NCI-H748 (cell line): Measurements from ENCODE around the gene LDLRAD3.

ENCODE experiments used
- DNase-seq: peaks from one replicate; lab custom pipeline; 2025; ENCODE audit not compliant: unreplicated experiment; lab: John Stamatoyannopoulos, UW

LDLRAD3 gene

GRCh38 chr11:36013950-36014897 lies 70.4 kb downstream of the LDLRAD3 start:
- DNase-seq: no peak

GRCh38 chr11:36014898-36015665 lies 71.2 kb downstream of the LDLRAD3 start:
- no peak for DNase-seq

- DNase-seq: no peak
These were observed 71.9 kb downstream of the LDLRAD3 start for GRCh38 chr11:36015799-36016198.

DNA sequence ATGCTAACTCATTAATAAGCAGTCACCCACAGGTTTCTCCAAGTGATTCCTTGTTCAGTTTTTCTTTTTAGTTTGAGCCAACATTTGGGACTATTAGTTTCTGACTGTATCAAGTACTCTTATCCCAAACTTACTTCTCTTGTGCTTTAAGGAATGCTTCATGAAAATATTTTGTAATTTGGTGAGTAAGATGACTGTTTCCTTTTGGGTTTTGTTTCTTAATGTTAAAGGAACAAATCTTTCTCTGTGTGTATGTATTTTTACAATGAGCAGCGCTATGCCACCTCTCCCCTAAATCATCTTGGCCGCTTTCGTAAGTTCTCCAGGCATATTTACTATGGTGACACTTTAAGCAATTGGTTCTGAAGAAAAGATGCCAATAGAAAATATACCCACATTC lies 72.4 kb downstream of the LDLRAD3 start:
- no peak for DNase-seq

DNA sequence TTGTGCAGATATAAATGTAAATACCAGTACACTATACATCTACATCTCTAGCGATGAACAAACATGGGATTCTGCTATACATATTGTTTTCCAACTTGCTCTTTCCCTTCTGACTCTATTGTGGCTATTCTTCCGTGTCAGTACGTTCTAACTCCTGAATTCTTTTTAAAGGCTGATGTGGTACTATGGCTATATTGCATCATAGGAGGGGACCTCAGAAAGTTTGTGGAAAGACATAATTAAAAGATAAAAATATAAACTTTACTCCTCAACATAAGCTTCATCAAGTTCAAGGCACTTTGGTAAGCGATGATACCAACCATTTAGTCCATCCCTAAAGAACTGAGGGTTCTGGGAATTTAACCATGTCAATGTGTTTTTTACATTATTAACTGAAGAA lies 72.8 kb downstream of the LDLRAD3 start:
- no peak for DNase-seq

DNA sequence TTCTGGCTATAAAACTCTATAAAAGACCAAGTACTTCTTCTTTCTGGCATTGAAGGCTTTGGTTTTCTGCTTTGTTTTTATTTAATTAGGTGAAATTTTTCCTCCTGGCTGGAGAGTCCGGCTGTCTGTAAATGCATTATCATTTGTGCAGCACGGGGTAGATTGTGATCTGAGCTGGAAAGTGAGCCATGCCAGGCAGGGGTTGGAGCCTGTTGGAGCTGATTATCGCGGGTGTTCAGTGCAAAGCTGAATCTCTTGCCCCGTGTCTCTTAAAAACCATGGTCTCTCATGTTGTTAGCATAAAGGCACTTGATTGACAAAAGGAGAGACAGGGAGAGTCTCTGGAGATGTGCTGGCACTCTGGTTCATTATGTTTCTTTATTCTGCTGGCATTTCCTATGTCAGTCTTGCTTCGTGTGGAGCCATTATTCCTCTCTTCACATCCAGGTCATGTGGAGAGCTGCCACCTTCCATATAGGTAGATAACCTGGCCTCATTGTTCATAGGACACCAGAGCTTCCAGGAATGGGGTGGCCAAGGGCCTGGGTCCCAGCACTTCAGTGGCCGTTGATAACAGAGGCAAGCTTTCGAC lies 75.2 kb downstream of the LDLRAD3 start:
- peak; percentile 48 for DNase-seq

DNA sequence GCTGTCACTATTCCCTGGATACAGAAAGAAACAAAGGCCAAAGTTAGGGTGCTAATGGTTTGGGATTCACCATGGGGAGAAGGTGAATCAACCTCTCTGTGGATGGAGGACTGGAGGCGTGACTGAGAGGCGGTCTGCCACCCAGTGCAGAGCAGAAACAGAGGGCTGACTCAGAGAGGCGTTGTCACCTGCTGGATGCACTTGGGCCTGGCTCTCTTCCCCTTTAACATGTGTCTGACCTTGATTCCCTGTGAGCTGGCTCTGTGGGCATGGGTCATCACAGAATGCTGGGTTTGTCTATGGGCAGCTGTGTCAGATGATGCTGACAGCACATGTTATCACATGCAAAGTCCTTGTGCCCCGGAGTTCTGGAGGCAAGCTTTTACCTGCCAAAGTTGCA lies 75.9 kb downstream of the LDLRAD3 start:
- DNase-seq: no peak

DNA sequence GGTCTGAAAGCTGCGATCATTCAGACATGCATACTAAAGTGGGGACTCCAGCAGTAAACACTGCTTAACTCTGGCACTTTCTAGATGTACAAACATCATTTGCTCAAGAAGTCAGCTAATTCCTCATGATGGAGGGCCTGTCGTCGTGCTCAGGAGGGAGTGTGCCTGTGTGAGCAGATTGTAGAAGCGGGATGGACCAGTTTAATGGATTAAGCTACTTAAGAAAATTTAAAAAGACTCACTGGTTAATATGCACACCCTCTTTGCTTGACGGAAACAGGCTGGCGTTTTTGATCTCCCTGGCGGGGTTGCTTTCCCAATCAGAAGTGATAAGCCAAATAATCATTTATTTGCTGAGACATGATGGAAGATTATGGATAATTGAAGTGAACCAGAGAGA lies 79.0 kb downstream of the LDLRAD3 start:
- DNase-seq: no peak

DNA sequence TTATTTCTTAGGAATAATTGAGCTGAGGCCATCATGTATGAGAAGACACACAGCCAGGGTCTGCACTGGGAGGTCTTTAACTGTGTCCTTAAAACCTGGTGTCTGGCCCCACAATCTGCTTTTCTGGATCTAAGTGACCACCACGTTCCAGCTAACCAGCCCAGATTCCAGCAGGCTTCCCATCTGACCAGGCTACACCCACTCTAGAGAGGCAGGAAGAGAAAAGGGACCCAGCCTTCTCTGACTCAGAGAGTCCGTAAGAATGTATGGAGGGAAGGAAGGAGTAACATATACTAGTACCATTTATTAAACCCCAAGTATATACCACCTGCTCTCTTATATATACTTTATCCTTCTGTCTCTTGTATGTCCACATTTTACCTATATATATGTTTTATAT lies 80.1 kb downstream of the LDLRAD3 start:
- no peak for DNase-seq

DNA sequence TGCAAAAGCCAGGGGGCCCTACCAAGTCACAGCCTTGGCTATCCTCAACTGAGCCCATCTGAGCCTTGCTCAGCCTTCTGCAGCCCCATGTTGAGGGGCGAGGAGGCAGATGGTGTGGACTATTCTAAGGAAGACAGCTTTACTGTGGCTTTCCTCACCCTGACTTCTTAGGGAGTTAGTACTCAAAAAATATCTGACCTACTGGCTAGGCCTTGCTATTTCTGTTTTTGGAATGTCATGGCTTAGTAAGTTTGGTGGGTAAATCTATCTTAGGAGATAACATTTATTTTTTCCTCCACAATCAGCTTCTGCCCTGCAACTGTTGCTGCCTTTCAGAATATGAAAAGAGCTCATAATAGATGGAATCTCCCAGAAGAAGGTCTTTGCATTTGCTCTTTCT lies 80.9 kb downstream of the LDLRAD3 start:
- no peak for DNase-seq

- no peak for DNase-seq
These were observed 82.6 kb downstream of the LDLRAD3 start for GRCh38 chr11:36026315-36026968.

DNA sequence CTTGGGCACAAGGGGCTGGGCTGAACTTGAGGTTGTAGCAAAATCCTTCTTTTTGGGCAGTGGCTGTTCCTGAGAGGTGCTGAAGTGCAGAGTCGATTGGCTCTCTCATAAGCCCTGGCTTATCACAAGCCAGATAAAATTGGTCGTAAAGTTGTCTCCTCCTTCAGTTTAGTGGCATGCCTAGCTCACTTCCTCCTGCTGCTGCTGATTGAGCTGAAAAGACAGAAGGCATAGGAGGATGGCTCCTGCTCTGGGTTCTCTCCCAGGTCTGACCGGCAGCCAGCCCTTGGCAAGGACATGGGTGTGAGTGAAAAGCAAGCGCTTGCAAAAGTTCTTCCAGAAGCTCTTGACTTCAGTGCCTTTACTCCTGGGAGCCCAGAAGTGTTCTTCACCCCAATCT lies 83.9 kb downstream of the LDLRAD3 start:
- no peak for DNase-seq

GRCh38 chr11:36029616-36030015 lies 85.8 kb downstream of the LDLRAD3 start:
- DNase-seq: no peak

DNA sequence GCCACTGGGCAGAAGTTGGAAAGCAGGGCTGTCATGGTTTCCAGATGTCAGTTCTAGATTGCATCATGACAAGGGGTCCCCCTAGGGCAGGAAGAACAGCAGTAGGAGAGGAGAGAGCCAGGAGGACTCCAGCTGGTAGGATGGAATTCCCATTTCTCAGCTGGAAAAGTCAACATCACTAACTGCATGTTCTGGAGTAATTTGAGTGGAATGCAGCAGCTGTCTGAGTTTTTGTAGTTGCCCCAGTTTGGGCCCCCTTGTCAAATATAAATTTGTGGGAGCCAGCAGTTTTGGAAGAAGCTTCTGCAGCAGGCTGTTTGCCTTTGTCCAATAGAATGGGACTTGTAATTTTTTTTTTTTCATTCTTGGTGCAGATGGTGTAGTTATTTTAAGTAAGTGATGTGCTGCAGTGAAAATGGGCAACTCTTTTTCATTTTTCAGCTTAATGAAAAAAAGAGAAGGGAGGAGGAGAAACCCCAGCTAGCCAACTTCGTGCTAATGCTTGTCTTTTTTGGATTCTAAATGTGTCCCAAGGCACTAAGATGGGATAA lies 86.9 kb downstream of the LDLRAD3 start:
- DNase-seq: no peak

DNA sequence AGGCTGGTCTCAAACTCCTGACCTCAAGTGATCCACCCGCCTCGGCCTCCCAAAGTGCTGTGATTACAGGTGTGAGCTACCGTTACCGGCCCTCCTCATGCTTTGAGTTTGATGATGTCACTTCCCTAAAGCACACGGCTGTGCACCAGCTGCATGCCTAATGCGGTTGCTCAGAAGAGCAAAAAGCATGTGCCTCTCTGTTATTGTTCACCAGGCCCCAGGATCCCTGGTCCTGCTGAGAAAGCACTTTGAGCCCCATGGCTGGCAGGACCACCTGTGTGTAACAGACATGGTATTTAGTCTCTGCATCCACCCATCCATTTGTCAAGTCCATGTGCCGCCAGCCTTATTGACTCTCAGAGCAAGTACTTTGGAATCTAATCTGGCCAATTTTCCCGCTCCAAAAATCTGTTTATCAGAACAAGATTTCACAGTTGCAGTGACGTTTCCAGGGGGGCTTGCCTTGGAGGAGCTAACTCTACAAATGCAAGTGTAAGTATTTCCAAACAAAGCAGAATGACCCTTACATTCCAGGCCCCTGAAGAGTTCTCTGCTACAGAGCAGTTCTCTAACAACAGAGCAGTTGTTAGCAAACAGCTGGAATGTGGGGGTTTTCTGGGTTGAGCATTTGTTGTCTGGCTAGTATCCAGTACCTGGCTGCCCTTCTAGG lies 89.4 kb downstream of the LDLRAD3 start:
- peak; percentile 10 for DNase-seq

GRCh38 chr11:36033936-36034335 lies 90.1 kb downstream of the LDLRAD3 start:
- DNase-seq: no peak

GRCh38 chr11:36034551-36035331 lies 90.9 kb downstream of the LDLRAD3 start:
- no peak for DNase-seq

- no peak for DNase-seq
These were observed 91.6 kb downstream of the LDLRAD3 start for GRCh38 chr11:36035454-36035853.

- DNase-seq: no peak
These were observed 92.1 kb downstream of the LDLRAD3 start for GRCh38 chr11:36035999-36036398.

DNA sequence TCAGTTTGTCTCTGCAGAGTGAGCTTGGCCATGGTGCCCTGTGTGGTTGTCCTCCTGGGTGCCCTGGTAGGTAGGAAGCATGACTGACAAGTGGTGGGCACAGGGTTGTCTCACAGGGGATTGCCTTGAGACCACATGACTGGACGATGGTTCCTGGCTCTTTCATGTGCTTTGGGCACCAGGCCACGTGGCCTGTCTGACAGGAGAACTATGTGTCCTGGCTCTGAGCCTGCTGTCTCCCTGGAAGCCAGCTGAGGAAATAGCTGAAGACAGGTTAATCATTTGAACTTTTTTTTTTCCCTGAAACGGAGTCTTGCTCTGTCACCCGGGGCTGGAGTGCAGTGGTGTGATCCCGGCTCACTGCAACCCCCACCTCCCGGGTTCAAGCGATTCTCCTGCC lies 93.2 kb downstream of the LDLRAD3 start:
- DNase-seq: no peak
